Measurements from ENCODE around the gene MYH11.

The MYH11 gene

GRCh38 chr16:15887283-15887682 is 30.5 kb upstream of the MYH11 start:
- TF ChIP-seq FOXM1 (IDR thresholded peaks at IDR 0.05; ENCODE audit: borderline replicate concordance) (no peak), NFRKB (IDR thresholded peaks at IDR 0.05) (no peak), LEF1 (IDR thresholded peaks at IDR 0.05; ENCODE audit: borderline replicate concordance) (no peak), ZNF384 (IDR thresholded peaks at IDR 0.05) (no peak), TARDBP (IDR thresholded peaks at IDR 0.05) (no peak), SUZ12 (IDR thresholded peaks at IDR 0.05) (no peak), BHLHE40 (IDR thresholded peaks at IDR 0.05; ENCODE audit: borderline replicate concordance) (no peak)
- ChIA-PET CTCF (interaction anchor here (1.1 kb wide), 1 partner anchor 12 kb away, joined by 7 read pairs; no protein-coding TSS in a partner anchor), POLR2A (interaction anchor here (0.7 to 1.7 kb wide), 2 partner anchors 19 to 20 kb away, joined by 3 to 5 read pairs; no protein-coding TSS in a partner anchor)
- DNase-seq (ENCODE audit: extremely low spot score) = no peak

- ChIA-PET CTCF (no interaction called here), POLR2A (no interaction called here)
- no peak for DNase-seq (ENCODE audit: extremely low spot score)
- TF ChIP-seq FOXM1 (IDR thresholded peaks at IDR 0.05; ENCODE audit: borderline replicate concordance) (no peak), NFRKB (IDR thresholded peaks at IDR 0.05) (no peak), SP1 (IDR thresholded peaks at IDR 0.05) (no peak), BHLHE40 (IDR thresholded peaks at IDR 0.05; ENCODE audit: borderline replicate concordance) (no peak), ZNF384 (IDR thresholded peaks at IDR 0.05) (no peak), ELF4 (IDR thresholded peaks at IDR 0.05) (no peak), FOXA1 (IDR thresholded peaks at IDR 0.05) (no peak), L3MBTL2 (conservative IDR thresholded peaks at IDR 0.05) (no peak), LEF1 (IDR thresholded peaks at IDR 0.05; ENCODE audit: borderline replicate concordance) (no peak), SUZ12 (IDR thresholded peaks at IDR 0.05) (no peak), ARNT (IDR thresholded peaks at IDR 0.05) (no peak), CTBP1 (IDR thresholded peaks at IDR 0.05; ENCODE audit: borderline replicate concordance) (no peak), FOXK2 (IDR thresholded peaks at IDR 0.05) (no peak), PKNOX1 (IDR thresholded peaks at IDR 0.05) (no peak), TARDBP (IDR thresholded peaks at IDR 0.05) (no peak), HDGF (IDR thresholded peaks at IDR 0.05; ENCODE audit: borderline replicate concordance) (no peak)
Measured at GRCh38 chr16:15886078-15886477, 29.2 kb upstream of the MYH11 start.

- POLR2A ChIA-PET = no interaction called here
- no peak for DNase-seq (ENCODE audit: extremely low spot score)
- CTCF ChIA-PET = no interaction called here
- TF ChIP-seq PKNOX1 (IDR thresholded peaks at IDR 0.05) (no peak), TARDBP (IDR thresholded peaks at IDR 0.05) (no peak), FOXK2 (IDR thresholded peaks at IDR 0.05) (no peak), ZNF384 (IDR thresholded peaks at IDR 0.05) (no peak), ELF4 (IDR thresholded peaks at IDR 0.05) (no peak), BHLHE40 (IDR thresholded peaks at IDR 0.05; ENCODE audit: borderline replicate concordance) (no peak), LEF1 (IDR thresholded peaks at IDR 0.05; ENCODE audit: borderline replicate concordance) (no peak), NFRKB (IDR thresholded peaks at IDR 0.05) (no peak)
Measured at GRCh38 chr16:15885560-15886001, 28.8 kb upstream of the MYH11 start.

- no peak for DNase-seq (ENCODE audit: extremely low spot score)
- TF ChIP-seq HDGF (IDR thresholded peaks at IDR 0.05; ENCODE audit: borderline replicate concordance) (no peak), FOXM1 (IDR thresholded peaks at IDR 0.05; ENCODE audit: borderline replicate concordance) (no peak), ARNT (IDR thresholded peaks at IDR 0.05) (no peak), CTBP1 (IDR thresholded peaks at IDR 0.05; ENCODE audit: borderline replicate concordance) (no peak), SP1 (IDR thresholded peaks at IDR 0.05) (no peak), TARDBP (IDR thresholded peaks at IDR 0.05) (no peak)
- ChIA-PET POLR2A (no interaction called here), CTCF (no interaction called here)
Measured at GRCh38 chr16:15882563-15882962, 25.7 kb upstream of the MYH11 start.

GRCh38 chr16:15881794-15882379 is 25.1 kb upstream of the MYH11 start:
- TF ChIP-seq CTBP1 (IDR thresholded peaks at IDR 0.05; ENCODE audit: borderline replicate concordance) (no peak), FOXM1 (IDR thresholded peaks at IDR 0.05; ENCODE audit: borderline replicate concordance) (no peak), LEF1 (IDR thresholded peaks at IDR 0.05; ENCODE audit: borderline replicate concordance) (no peak), SUZ12 (IDR thresholded peaks at IDR 0.05) (no peak), PKNOX1 (IDR thresholded peaks at IDR 0.05) (no peak), SP1 (IDR thresholded peaks at IDR 0.05) (no peak), ELF4 (IDR thresholded peaks at IDR 0.05) (no peak), NFRKB (IDR thresholded peaks at IDR 0.05) (no peak), FOXK2 (IDR thresholded peaks at IDR 0.05) (no peak), BHLHE40 (IDR thresholded peaks at IDR 0.05; ENCODE audit: borderline replicate concordance) (no peak), L3MBTL2 (conservative IDR thresholded peaks at IDR 0.05) (no peak), TARDBP (IDR thresholded peaks at IDR 0.05) (no peak), ARNT (IDR thresholded peaks at IDR 0.05) (no peak)
- DNase-seq (ENCODE audit: extremely low spot score) = no peak
- CTCF ChIA-PET = no interaction called here
- POLR2A ChIA-PET = no interaction called here

- no peak for TF ChIP-seq ARNT (IDR thresholded peaks at IDR 0.05)
- no peak for TF ChIP-seq CTBP1 (IDR thresholded peaks at IDR 0.05; ENCODE audit: borderline replicate concordance)
- TF ChIP-seq FOXA1 (IDR thresholded peaks at IDR 0.05) = no peak
- TF ChIP-seq LEF1 (IDR thresholded peaks at IDR 0.05; ENCODE audit: borderline replicate concordance) = no peak
- no peak for TF ChIP-seq SUZ12 (IDR thresholded peaks at IDR 0.05)
- no peak for TF ChIP-seq FOXM1 (IDR thresholded peaks at IDR 0.05; ENCODE audit: borderline replicate concordance)
- TF ChIP-seq ZNF384 (IDR thresholded peaks at IDR 0.05) = no peak
- TF ChIP-seq PKNOX1 (IDR thresholded peaks at IDR 0.05) = no peak
- ChIA-PET CTCF (no interaction called here), POLR2A (interaction anchor here (2.5 kb wide), 1 partner anchor 8 kb away, joined by 7 read pairs; the partner anchor contains the start of gene CEP20)
- no peak for DNase-seq (ENCODE audit: extremely low spot score)
Measured at GRCh38 chr16:15880434-15881308, 23.8 kb upstream of the MYH11 start.

Measured in HEK293T (cell line).